ENCODE results near the gene UTRN.

- TF ChIP-seq SP1 (IDR thresholded peaks at IDR 0.05) = no peak
- TF ChIP-seq FOXM1 (IDR thresholded peaks at IDR 0.05; ENCODE audit: borderline replicate concordance) = no peak
- no peak for TF ChIP-seq TARDBP (IDR thresholded peaks at IDR 0.05)
- TF ChIP-seq ARNT (IDR thresholded peaks at IDR 0.05) = no peak
These were observed 11.0 kb downstream of the UTRN start for GRCh38 chr6:144295981-144296767.
